ENCODE measurements around the gene EVL. TPM values are rescaled to one million over a fixed set of nuclear protein-coding genes. Genes with fewer than 3 reads are reported as not detected.
A peak's percentile ranks its signal among the peaks of the same experiment; 100 is the strongest.

The EVL gene
- polyA plus RNA-seq, 1 donor, result 67.6 TPM

GRCh38 chr14:100111931-100112704 is 46.9 kb downstream of the EVL start:
- DNase-seq, result no peak

- no peak for DNase-seq
These were observed 49.0 kb downstream of the EVL start for GRCh38 chr14:100114109-100114765.

- no peak for DNase-seq
These were observed 50.0 kb downstream of the EVL start for GRCh38 chr14:100115236-100115635.

GRCh38 chr14:100115726-100116125 is 50.5 kb downstream of the EVL start:
- DNase-seq, result no peak

- no peak for DNase-seq
These were observed 50.9 kb downstream of the EVL start for GRCh38 chr14:100116134-100116533.

GRCh38 chr14:100117026-100117425 is 51.8 kb downstream of the EVL start:
- no peak for DNase-seq

GRCh38 chr14:100117633-100118395 is 52.6 kb downstream of the EVL start:
- DNase-seq, result no peak

GRCh38 chr14:100118396-100119011 is 53.3 kb downstream of the EVL start:
- DNase-seq, result no peak

- no peak for DNase-seq
These were observed 54.0 kb downstream of the EVL start for GRCh38 chr14:100119251-100119650.

- DNase-seq, result no peak
These were observed 55.5 kb downstream of the EVL start for GRCh38 chr14:100120522-100121269.

- no peak for DNase-seq
These were observed 56.6 kb downstream of the EVL start for GRCh38 chr14:100121643-100122480.

- DNase-seq, result no peak
These were observed 57.4 kb downstream of the EVL start for GRCh38 chr14:100122481-100123223.

- no peak for DNase-seq
These were observed 58.4 kb downstream of the EVL start for GRCh38 chr14:100123618-100124017.

GRCh38 chr14:100124551-100125088 is 59.4 kb downstream of the EVL start:
- DNase-seq, result no peak

GRCh38 chr14:100126401-100126800 is 61.2 kb downstream of the EVL start:
- DNase-seq, result no peak

- no peak for DNase-seq
These were observed 62.7 kb downstream of the EVL start for GRCh38 chr14:100127853-100128455.

- DNase-seq, result no peak
These were observed 63.5 kb downstream of the EVL start for GRCh38 chr14:100128688-100129087.

- peak; percentile 37 for DNase-seq
These were observed 64.0 kb downstream of the EVL start for GRCh38 chr14:100129161-100129589.

- peak; percentile 36 for DNase-seq
These were observed 65.3 kb downstream of the EVL start for GRCh38 chr14:100130521-100130920.

- no peak for DNase-seq
These were observed 66.0 kb downstream of the EVL start for GRCh38 chr14:100131181-100131580.
